ENCODE results near the gene BAZ2B.

DNA sequence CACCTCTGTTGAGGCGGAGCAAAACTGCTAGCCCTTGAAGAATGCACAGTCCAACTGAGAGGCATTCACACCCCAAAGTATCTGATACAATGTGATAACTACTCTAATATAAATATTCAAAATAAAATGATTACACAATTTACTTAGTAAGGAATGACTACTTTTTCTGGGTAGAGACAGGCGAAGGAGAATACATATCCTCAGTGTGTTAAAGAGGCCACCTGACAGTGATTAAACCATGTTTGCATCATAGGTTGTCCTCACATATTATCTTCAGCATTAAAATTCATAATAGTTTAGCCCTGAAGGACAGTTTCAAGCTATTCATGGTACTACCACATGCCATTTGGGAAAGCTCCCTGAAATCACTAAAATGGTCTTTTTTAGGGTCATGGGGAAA, 16.9 kb upstream of the BAZ2B start:
- TF ChIP-seq, protein P1, sequence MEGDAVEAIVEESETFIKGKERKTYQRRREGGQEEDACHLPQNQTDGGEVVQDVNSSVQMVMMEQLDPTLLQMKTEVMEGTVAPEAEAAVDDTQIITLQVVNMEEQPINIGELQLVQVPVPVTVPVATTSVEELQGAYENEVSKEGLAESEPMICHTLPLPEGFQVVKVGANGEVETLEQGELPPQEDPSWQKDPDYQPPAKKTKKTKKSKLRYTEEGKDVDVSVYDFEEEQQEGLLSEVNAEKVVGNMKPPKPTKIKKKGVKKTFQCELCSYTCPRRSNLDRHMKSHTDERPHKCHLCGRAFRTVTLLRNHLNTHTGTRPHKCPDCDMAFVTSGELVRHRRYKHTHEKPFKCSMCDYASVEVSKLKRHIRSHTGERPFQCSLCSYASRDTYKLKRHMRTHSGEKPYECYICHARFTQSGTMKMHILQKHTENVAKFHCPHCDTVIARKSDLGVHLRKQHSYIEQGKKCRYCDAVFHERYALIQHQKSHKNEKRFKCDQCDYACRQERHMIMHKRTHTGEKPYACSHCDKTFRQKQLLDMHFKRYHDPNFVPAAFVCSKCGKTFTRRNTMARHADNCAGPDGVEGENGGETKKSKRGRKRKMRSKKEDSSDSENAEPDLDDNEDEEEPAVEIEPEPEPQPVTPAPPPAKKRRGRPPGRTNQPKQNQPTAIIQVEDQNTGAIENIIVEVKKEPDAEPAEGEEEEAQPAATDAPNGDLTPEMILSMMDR (IDR thresholded peaks at IDR 0.05; ENCODE audit: insufficient read depth, low read depth, low read length), result no peak
- no peak for TF ChIP-seq EZH2 (IDR thresholded peaks at IDR 0.05; ENCODE audit: insufficient read depth, low read length)

Data from astrocyte (in vitro differentiated cells and primary cell).